ENCODE data around the gene ZNF428. TPM values are rescaled to one million over a fixed set of nuclear protein-coding genes. Genes with fewer than 3 reads are reported as not detected.

ZNF428 gene
- polyA plus RNA-seq, 1 experiment = 34.0 TPM

- no peak for TF ChIP-seq CTCF (IDR thresholded peaks at IDR 0.05; ENCODE audit: insufficient read depth, low read depth, low read length)
- CTCF ChIA-PET = no interaction called here
- no peak for DNase-seq (ENCODE audit: low read depth)
- no peak overlapping the region for H3K4me3 ChIP-seq (ENCODE audit: low read depth, low read length)
- H3K27me3 ChIP-seq (ENCODE audit: control insufficient read depth, insufficient read depth, low read length) = no peaks in the 10 kb centered on the region; the same call in 1 of the 2 replicates
- POLR2A ChIA-PET = no interaction called here
- no peaks in the 10 kb centered on the region for H3K36me3 ChIP-seq (ENCODE audit: control insufficient read depth, insufficient read depth, low read length)
Measured at GRCh38 chr19:43631491-43631890, 12.1 kb upstream of the ZNF428 start.

- Histone ChIP-seq H3K36me3 (ENCODE audit: control insufficient read depth, insufficient read depth, low read length) (no peaks in the 10 kb centered on the region), H3K27me3 (ENCODE audit: control insufficient read depth, insufficient read depth, low read length) (no peaks in the 10 kb centered on the region; the same call in 1 of the 2 replicates), H3K4me3 (ENCODE audit: low read depth, low read length) (no peak overlapping the region)
- CTCF ChIA-PET = interaction anchor here (1.4 kb wide), 1 partner anchor 23 kb away, joined by 4 read pairs; no protein-coding TSS in a partner anchor
- no peak for TF ChIP-seq CTCF (IDR thresholded peaks at IDR 0.05; ENCODE audit: insufficient read depth, low read depth, low read length)
- POLR2A ChIA-PET = interaction anchor here (0.5 kb wide), 1 partner anchor 8 kb away, joined by 3 read pairs; no protein-coding TSS in a partner anchor
- DNase-seq (ENCODE audit: low read depth) = no peak
Measured at GRCh38 chr19:43628646-43629326, 9.4 kb upstream of the ZNF428 start.

GRCh38 chr19:43626838-43627237 is 7.4 kb upstream of the ZNF428 start:
- H3K36me3 ChIP-seq (ENCODE audit: control insufficient read depth, insufficient read depth, low read length) = no peaks in the 10 kb centered on the region
- no peak for DNase-seq (ENCODE audit: low read depth)
- H3K27me3 ChIP-seq (ENCODE audit: control insufficient read depth, insufficient read depth, low read length) = no peaks in the 10 kb centered on the region; the same call in 1 of the 2 replicates
- H3K4me3 ChIP-seq (ENCODE audit: low read depth, low read length) = no peak overlapping the region
- no peak for TF ChIP-seq CTCF (IDR thresholded peaks at IDR 0.05; ENCODE audit: insufficient read depth, low read depth, low read length)
- CTCF ChIA-PET = no interaction called here
- POLR2A ChIA-PET = no interaction called here

- Histone ChIP-seq H3K27me3 (ENCODE audit: control insufficient read depth, insufficient read depth, low read length) (no peaks in the 10 kb centered on the region; the same call in 1 of the 2 replicates), H3K36me3 (ENCODE audit: control insufficient read depth, insufficient read depth, low read length) (no peaks in the 10 kb centered on the region), H3K4me3 (ENCODE audit: low read depth, low read length) (no peak overlapping the region)
- CTCF ChIA-PET = no interaction called here
- TF ChIP-seq CTCF (IDR thresholded peaks at IDR 0.05; ENCODE audit: insufficient read depth, low read depth, low read length) = no peak
- POLR2A ChIA-PET = no interaction called here
- DNase-seq (ENCODE audit: low read depth) = no peak
Measured at GRCh38 chr19:43625918-43626579, 6.6 kb upstream of the ZNF428 start.

- POLR2A ChIA-PET = no interaction called here
- DNase-seq (ENCODE audit: low read depth) = no peak
- TF ChIP-seq CTCF (IDR thresholded peaks at IDR 0.05; ENCODE audit: insufficient read depth, low read depth, low read length) = no peak
- H3K4me3 ChIP-seq (ENCODE audit: low read depth, low read length) = no peak overlapping the region
- CTCF ChIA-PET = no interaction called here
- no peaks in the 10 kb centered on the region; the same call in 1 of the 2 replicates for H3K27me3 ChIP-seq (ENCODE audit: control insufficient read depth, insufficient read depth, low read length)
- H3K36me3 ChIP-seq (ENCODE audit: control insufficient read depth, insufficient read depth, low read length) = no peaks in the 10 kb centered on the region
Measured at GRCh38 chr19:43624933-43625332, 5.5 kb upstream of the ZNF428 start.

Data from BJ (cell line).